Measurements from ENCODE around the gene VANGL2. TPM values are rescaled to one million over a fixed set of nuclear protein-coding genes. Genes with fewer than 3 reads are reported as not detected.

The VANGL2 gene
- polyA plus RNA-seq, 1 donor: 18.8 TPM

DNA sequence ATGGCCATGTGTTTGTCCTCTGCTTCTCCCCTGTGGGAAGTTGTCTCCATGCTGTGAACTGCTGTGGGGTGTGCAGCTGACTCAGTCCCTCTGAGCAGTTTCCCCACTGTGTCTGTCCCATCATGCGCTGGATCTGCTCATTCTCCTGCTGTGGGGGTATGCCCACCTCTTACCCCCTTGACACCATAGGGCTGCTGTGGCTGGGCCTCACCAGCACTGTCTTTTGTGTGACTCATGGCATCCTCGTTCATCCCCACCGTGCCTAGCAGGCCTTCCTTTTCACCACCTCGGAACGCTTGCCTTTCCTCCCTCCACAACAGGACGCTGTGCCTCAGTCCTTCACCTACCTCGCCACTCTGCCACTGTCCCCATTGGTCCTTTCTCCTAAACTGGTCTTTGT lies 27.3 kb downstream of the VANGL2 start:
- Histone ChIP-seq H3K4me1 (ENCODE audit: control insufficient read depth, insufficient read depth, low read length) (peaks cover 10% of the 10 kb centered on the region), H3K4me3 (ENCODE audit: low read length) (no peak overlapping the region), H3K36me3 (ENCODE audit: control insufficient read depth, insufficient read depth, low read length) (peaks cover 37% of the 10 kb centered on the region), H3K27me3 (ENCODE audit: control insufficient read depth, insufficient read depth, low read length) (no peaks in the 10 kb centered on the region), H3K27ac (ENCODE audit: low read length) (no peak overlapping the region), H3K9me3 (ENCODE audit: control insufficient read depth, low read depth, low read length) (no peaks in the 10 kb centered on the region)
- no peak for DNase-seq
- 83% methylated on average over 5 of the region's 7 CpGs for WGBS (ENCODE audit: insufficient coverage, low lambda C conversion rate)

DNA sequence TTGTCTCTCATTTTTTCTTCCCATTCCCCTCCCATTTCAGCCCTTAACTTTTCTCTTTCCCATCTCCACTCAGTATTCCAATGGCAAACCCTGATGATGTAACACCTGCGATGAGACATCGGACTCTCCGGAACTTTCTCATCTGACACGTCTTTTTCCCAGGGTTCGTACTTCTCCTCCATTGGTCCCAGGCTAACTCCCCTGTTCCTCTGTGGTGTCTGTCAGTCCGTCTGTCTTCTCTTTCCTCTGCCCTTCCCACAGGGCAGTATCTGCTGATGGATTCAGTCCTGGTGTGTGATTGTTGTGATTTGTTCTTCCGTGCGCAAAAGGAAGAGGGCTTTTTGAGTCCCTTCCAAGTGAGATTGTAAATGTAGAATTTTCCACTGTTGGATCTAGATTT lies 27.7 kb downstream of the VANGL2 start:
- Histone ChIP-seq H3K4me3 (ENCODE audit: low read length) (no peak overlapping the region), H3K36me3 (ENCODE audit: control insufficient read depth, insufficient read depth, low read length) (peaks cover 37% of the 10 kb centered on the region), H3K4me1 (ENCODE audit: control insufficient read depth, insufficient read depth, low read length) (peaks cover 11% of the 10 kb centered on the region), H3K9me3 (ENCODE audit: control insufficient read depth, low read depth, low read length) (peaks cover under 1% of the 10 kb centered on the region), H3K27ac (ENCODE audit: low read length) (no peak overlapping the region), H3K27me3 (ENCODE audit: control insufficient read depth, insufficient read depth, low read length) (no peaks in the 10 kb centered on the region)
- WGBS (ENCODE audit: insufficient coverage, low lambda C conversion rate): 100% methylated on average over 4 of the region's 8 CpGs
- no peak for DNase-seq

DNA sequence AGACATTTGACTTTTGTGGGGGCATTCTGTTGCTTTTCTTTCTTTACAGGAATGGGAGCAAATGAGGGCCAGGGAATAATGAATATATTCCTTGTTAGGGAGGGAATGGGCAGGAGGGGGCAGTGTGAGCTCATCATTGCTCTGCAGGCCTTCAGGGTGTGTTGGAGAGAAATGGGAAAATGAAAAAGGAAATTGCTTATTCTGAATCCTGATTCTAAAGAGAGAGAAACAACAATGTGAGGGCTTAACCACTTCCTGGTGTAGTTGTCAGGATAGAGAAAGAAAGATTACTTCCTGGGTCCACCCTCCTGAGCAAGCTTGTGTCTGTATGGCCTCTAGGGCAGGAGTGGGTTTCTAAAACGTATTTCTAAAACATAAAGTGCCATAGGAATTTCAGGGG lies 28.3 kb downstream of the VANGL2 start:
- peak overlapping the region; percentile 67 for H3K27ac ChIP-seq (ENCODE audit: low read length)
- WGBS (ENCODE audit: insufficient coverage, low lambda C conversion rate): no CpG with 5 or more reads among the region's 1 CpG

DNA sequence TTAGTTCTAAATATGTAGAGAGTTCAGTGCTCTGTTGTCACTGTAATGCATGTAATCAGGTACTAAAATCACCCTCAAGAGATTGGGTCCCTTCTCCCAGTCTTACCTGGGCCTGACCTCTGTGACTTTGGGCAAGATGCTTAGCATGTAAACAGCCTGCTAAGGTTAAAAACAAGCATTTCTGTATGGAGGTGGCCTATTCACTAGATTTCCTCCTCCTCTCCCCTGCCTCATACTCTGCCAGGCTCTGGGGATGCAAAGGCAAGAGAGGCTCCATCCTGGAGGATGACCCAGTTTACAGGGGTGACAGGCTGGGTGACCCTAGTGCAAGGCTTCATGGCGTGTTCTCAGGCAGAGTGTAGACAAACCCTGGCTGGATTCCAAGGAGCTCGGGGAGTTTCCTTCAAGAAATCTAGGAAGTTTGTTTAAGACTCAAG lies 28.8 kb downstream of the VANGL2 start:
- no peaks in the 10 kb centered on the region for H3K27me3 ChIP-seq (ENCODE audit: control insufficient read depth, insufficient read depth, low read length)
- H3K27ac ChIP-seq (ENCODE audit: low read length): peak overlapping the region; percentile 67
- DNase-seq: no peak
- H3K9me3 ChIP-seq (ENCODE audit: control insufficient read depth, low read depth, low read length): peaks cover 2% of the 10 kb centered on the region
- H3K4me1 ChIP-seq (ENCODE audit: control insufficient read depth, insufficient read depth, low read length): peaks cover 11% of the 10 kb centered on the region
- H3K36me3 ChIP-seq (ENCODE audit: control insufficient read depth, insufficient read depth, low read length): peaks cover 31% of the 10 kb centered on the region
- no CpG with 5 or more reads among the region's 2 CpGs for WGBS (ENCODE audit: insufficient coverage, low lambda C conversion rate)
- no peak overlapping the region for H3K4me3 ChIP-seq (ENCODE audit: low read length)

More for the DNA sequence above, 28.3 kb downstream of the VANGL2 start:
- peaks cover 2% of the 10 kb centered on the region for H3K9me3 ChIP-seq (ENCODE audit: control insufficient read depth, low read depth, low read length)
- H3K4me3 ChIP-seq (ENCODE audit: low read length): no peak overlapping the region
- H3K4me1 ChIP-seq (ENCODE audit: control insufficient read depth, insufficient read depth, low read length): peaks cover 11% of the 10 kb centered on the region
- H3K36me3 ChIP-seq (ENCODE audit: control insufficient read depth, insufficient read depth, low read length): peaks cover 34% of the 10 kb centered on the region
- DNase-seq: peak; percentile 56 to 64
- no peaks in the 10 kb centered on the region for H3K27me3 ChIP-seq (ENCODE audit: control insufficient read depth, insufficient read depth, low read length)

DNA sequence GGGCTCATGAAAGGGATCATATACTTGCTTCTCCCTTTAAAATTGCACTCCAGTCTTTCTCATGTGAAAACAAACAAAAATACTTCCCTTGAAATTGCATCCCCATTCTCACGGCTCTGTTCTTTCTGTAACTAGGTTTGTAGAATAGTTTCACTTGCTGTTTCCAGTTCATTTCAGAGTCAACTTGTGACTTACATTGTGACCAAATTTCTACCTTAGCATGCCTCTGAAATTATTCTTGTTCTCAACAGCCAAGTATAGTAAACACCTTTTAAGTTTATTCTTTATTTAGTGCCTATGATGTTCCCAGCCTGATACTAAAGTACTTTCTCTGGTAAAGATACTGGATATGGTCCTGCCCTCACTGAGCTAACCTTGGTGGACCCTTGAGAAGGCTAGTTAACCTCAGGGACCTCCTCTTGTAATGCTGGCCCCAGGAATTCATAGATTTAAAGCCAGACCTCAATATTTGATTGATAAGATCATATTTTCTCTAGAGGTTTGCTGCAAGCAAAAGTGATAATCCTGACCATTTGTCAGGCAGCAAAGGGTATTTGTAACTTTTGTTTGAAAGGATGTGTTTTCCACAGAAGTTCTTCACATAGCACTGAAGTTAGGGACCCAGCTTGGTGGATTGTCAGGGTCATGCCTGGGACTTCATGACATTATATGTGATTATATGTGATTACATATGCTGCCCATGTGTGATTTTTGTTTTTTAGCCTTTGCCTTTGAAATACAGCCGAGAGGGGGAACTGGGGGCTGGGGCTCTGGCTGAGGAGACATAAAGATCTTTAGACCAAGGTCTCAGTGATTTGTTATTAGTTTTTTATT lies 29.6 kb downstream of the VANGL2 start:
- peaks cover 2% of the 10 kb centered on the region for H3K9me3 ChIP-seq (ENCODE audit: control insufficient read depth, low read depth, low read length)
- H3K4me1 ChIP-seq (ENCODE audit: control insufficient read depth, insufficient read depth, low read length): peaks cover 11% of the 10 kb centered on the region
- DNase-seq: peak in 1 of 2 donors; percentile 37
- H3K36me3 ChIP-seq (ENCODE audit: control insufficient read depth, insufficient read depth, low read length): peaks cover 24% of the 10 kb centered on the region
- peak overlapping the region; percentile 67 for H3K27ac ChIP-seq (ENCODE audit: low read length)
- H3K4me3 ChIP-seq (ENCODE audit: low read length): no peak overlapping the region
- no peaks in the 10 kb centered on the region for H3K27me3 ChIP-seq (ENCODE audit: control insufficient read depth, insufficient read depth, low read length)
- no CpG with 5 or more reads among the region's 2 CpGs for WGBS (ENCODE audit: insufficient coverage, low lambda C conversion rate)

DNA sequence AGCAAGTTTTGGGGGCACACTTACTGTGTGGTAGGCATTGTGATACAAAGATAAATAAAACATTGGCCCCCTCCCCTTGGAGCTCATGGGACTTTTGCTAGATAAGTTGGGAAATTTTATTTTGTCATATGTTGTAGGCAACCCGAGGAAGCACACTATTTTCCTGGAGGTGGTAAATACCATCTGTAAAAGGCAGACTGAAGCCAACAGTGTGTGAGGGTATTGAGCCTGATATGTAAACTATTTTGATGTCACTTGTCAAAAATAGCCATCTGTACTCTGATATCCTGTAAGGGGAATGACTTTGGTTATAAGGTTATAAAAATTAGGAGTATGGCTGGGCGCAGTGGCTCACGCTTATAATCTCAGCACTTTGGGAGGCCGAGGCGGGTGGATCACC lies 30.6 kb downstream of the VANGL2 start:
- Histone ChIP-seq H3K27me3 (ENCODE audit: control insufficient read depth, insufficient read depth, low read length) (no peaks in the 10 kb centered on the region), H3K36me3 (ENCODE audit: control insufficient read depth, insufficient read depth, low read length) (peaks cover 15% of the 10 kb centered on the region), H3K27ac (ENCODE audit: low read length) (no peak overlapping the region), H3K4me3 (ENCODE audit: low read length) (no peak overlapping the region), H3K9me3 (ENCODE audit: control insufficient read depth, low read depth, low read length) (peaks cover 2% of the 10 kb centered on the region), H3K4me1 (ENCODE audit: control insufficient read depth, insufficient read depth, low read length) (peaks cover 11% of the 10 kb centered on the region)
- DNase-seq: no peak
- no CpG with 5 or more reads among the region's 5 CpGs for WGBS (ENCODE audit: insufficient coverage, low lambda C conversion rate)

DNA sequence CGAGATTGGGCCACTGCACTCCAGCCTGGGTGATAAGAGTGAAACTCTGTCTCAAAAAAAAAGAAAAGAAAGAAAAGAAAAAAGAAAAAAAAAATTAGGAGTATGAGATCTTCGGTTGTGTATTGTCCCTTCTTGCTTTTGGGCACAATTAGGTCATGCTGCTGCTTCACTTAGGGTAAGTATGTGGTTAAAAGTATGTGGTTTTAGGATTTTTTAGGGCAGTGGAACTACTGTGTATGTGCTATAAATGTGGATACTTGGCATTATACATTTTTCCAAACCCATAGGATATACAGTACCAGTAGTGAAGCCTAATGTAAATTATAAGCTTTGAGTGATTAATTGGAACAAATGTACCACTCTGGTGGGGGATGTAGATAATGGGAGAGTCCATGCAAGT lies 31.2 kb downstream of the VANGL2 start:
- Histone ChIP-seq H3K4me1 (ENCODE audit: control insufficient read depth, insufficient read depth, low read length) (peaks cover 11% of the 10 kb centered on the region), H3K27ac (ENCODE audit: low read length) (no peak overlapping the region), H3K9me3 (ENCODE audit: control insufficient read depth, low read depth, low read length) (peaks cover 2% of the 10 kb centered on the region), H3K27me3 (ENCODE audit: control insufficient read depth, insufficient read depth, low read length) (no peaks in the 10 kb centered on the region), H3K36me3 (ENCODE audit: control insufficient read depth, insufficient read depth, low read length) (peaks cover 12% of the 10 kb centered on the region), H3K4me3 (ENCODE audit: low read length) (no peak overlapping the region)
- WGBS (ENCODE audit: insufficient coverage, low lambda C conversion rate): 80% methylated on average over 1 of the region's 2 CpGs
- DNase-seq: no peak

DNA sequence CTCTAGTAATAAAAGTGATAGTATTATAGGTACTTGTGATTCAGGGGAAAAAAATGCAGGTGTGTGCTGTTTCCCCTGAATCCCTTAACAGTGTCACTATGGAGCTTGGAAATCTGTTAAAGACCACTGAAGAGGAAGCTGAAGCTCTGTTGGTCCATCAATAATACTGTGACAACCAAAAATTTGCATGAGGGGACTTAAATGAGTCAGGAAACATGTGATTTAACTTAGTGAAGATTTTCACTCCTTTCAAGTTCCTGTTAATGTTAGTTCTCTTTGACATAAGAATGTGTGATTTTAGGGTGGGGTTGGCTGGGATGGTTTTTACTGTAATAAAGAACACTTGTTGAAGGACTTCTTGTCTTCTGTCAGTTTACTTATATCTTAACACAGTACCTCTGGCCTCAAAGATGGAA lies 32.0 kb downstream of the VANGL2 start:
- Histone ChIP-seq H3K27ac (ENCODE audit: low read length) (no peak overlapping the region), H3K4me1 (ENCODE audit: control insufficient read depth, insufficient read depth, low read length) (peaks cover 12% of the 10 kb centered on the region), H3K27me3 (ENCODE audit: control insufficient read depth, insufficient read depth, low read length) (no peaks in the 10 kb centered on the region), H3K36me3 (ENCODE audit: control insufficient read depth, insufficient read depth, low read length) (peaks cover 5% of the 10 kb centered on the region), H3K9me3 (ENCODE audit: control insufficient read depth, low read depth, low read length) (peaks cover 2% of the 10 kb centered on the region), H3K4me3 (ENCODE audit: low read length) (no peak overlapping the region)
- DNase-seq: peak in 1 of 2 donors; percentile 22

DNA sequence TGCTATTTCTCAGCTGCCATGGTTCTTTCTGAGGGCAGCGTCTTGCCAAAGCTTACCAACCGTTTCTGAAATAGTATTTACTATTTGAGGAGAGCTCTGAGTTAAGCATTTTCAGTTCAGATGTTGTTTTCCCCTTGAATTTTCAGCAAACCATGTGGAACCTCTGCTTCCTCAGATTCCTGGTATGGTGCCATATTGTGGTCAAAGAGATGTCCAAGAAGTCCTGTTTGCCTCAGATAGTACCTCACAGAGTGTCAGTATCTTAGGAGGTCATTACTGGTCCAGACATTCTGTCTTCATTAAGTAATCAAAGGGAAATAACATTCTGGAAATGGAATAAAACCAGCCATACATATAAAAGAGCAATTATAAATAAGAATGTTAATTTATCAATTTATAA lies 36.6 kb downstream of the VANGL2 start:
- Histone ChIP-seq H3K4me1 (ENCODE audit: control insufficient read depth, insufficient read depth, low read length) (peaks cover 10% of the 10 kb centered on the region), H3K27ac (ENCODE audit: low read length) (no peak overlapping the region), H3K4me3 (ENCODE audit: low read length) (no peak overlapping the region), H3K27me3 (ENCODE audit: control insufficient read depth, insufficient read depth, low read length) (no peaks in the 10 kb centered on the region), H3K9me3 (ENCODE audit: control insufficient read depth, low read depth, low read length) (peaks cover 2% of the 10 kb centered on the region), H3K36me3 (ENCODE audit: control insufficient read depth, insufficient read depth, low read length) (no peaks in the 10 kb centered on the region)
- WGBS (ENCODE audit: insufficient coverage, low lambda C conversion rate): no CpG with 5 or more reads among the region's 2 CpGs
- no peak for DNase-seq

DNA sequence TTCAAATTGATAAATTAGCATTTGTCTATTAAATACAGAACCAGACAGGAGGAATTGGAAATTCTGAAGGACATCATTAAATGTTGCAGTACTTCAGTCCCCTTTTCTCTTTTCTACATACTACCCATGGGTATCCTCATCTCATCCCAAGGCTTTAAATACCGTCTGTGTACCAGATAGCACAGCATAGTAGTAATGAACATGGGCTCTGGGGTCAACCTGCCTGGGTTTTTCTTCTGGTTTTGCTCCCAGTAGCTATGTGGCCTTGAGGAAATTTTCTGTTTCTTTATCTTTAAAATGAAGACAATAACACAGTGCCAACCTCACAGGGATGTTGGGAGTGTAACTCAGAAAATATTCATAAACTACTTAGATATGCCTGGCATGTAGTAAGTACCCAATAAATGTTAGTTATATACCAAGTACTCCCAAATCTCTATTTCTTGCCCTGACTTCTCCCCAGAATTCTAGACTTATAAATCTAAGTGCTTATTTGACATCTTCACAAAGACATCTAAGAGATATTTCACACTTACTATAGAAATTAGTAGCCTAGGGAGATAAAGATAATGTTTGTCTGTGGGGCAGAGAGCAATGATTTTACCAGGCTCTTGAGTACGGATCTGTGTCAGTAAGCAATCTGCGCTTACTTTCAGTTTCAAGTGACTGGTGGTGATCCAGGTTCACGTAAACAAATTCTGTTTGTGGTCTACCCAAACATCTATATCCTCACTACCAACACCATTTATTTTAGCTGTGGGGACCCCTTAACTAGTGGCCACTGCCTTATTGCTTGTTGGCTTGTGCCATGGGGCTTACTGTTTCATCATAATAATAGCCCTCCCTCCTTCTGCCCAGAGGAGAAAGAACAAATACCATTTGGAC lies 37.3 kb downstream of the VANGL2 start:
- H3K36me3 ChIP-seq (ENCODE audit: control insufficient read depth, insufficient read depth, low read length): no peaks in the 10 kb centered on the region
- DNase-seq: peak in 1 of 2 donors; percentile 69
- peaks cover 2% of the 10 kb centered on the region for H3K9me3 ChIP-seq (ENCODE audit: control insufficient read depth, low read depth, low read length)
- no peaks in the 10 kb centered on the region for H3K27me3 ChIP-seq (ENCODE audit: control insufficient read depth, insufficient read depth, low read length)
- WGBS (ENCODE audit: insufficient coverage, low lambda C conversion rate): no CpG with 5 or more reads among the region's 4 CpGs
- H3K27ac ChIP-seq (ENCODE audit: low read length): peak overlapping the region; percentile 1
- H3K4me1 ChIP-seq (ENCODE audit: control insufficient read depth, insufficient read depth, low read length): peaks cover 5% of the 10 kb centered on the region
- no peak overlapping the region for H3K4me3 ChIP-seq (ENCODE audit: low read length)
